ENCODE data around the gene AMPD3.

Gene AMPD3

DNA sequence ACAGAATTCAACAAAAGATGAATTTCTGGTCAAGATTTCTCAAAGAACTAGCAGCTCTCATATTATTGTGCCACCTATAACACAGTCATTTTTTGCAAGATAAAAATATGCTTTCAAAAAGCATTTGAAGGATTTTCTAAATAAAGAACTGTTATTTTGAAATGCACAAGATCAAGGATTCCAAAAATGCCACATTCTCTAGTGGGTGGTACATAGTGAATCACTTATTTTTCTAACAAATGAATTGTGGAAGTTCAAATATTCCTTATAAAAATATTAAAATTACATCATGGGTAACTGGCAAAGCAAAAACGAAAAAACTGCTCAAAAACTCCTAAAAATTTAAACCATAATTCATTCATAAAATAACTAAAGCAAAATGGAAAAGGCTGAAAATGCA is 83.9 kb downstream of the AMPD3 start:
- DNase-seq (ENCODE audit: low read depth in 2 of 2), result no peak

DNA sequence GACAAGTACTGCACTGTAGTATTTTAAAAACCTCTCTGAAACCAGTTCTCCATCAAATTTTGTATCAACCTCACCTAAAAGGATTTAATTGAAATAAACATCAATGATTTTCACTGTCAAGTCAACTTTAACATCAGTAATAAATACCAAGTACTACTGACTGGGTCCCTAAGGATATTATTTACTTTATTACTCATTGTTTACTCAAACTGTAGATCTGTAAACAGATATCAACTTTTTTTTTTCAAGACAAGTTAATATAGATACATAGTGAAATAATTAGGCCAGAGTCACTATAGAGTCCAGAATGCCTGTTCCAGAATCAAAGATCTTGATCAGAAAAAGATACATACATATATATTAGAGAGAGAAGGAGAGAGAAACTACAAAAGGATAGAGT is 84.3 kb downstream of the AMPD3 start:
- DNase-seq (ENCODE audit: low read depth in 2 of 2), result no peak

DNA sequence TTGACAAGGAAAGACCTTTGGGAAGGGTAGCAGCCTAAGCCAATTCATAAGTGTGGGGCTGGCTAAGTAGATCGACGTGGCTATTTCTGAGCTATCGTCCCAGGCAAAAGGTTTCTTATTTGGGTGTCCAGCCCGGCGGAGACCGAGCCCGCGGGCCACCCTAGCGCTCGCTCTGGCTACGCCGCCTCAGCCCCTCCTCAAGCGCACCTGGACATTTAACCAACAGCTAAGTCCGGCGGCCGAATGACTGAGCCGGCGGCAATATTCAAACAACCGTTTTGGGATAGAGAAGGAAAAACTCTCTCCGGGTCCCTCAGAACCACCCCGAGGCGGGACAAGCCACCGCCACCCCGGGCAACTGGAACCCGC is 85.5 kb downstream of the AMPD3 start:
- no peak for DNase-seq (ENCODE audit: low read depth in 2 of 2)

DNA sequence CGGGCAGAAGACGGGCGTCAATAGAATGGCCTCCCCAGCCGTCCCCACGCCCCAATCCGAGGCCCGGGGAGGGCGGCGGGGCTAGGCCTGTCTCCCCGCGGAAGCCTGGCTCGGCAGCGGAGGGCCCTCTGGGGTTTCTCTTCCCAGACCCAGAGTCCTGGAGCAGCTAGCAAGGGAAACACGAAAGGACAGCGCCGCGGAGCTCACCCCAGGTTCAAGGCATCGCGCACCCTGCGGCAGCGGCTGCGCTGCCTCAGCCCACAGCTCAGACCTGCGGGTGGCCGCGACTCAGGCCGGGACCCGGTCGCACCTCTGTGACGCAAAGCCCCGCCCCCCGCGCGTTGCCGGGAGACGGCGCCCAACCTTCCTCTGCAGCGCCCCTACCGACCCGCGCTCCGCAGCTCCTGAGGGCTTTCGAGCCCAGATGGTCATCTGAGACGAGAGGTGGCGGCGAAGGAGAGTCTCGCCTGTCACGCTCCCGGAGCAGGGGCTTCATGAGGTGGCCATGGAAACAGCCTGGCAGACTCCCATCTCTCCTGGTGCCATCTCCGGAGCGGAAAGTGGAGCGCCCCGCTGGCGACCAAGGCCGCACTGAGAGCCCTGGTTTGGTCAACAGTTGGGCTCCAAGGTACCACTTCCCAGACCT is 86.0 kb downstream of the AMPD3 start, which contains the start of gene RNF141:
Gene RNF141 (minus strand): TSS at position 273 of the 646 bp plus-strand sequence. CDS start 7,029 bp downstream, outside the sequence.
- peak; percentile 91 to 92 for DNase-seq (ENCODE audit: low read depth in 2 of 2)

DNA sequence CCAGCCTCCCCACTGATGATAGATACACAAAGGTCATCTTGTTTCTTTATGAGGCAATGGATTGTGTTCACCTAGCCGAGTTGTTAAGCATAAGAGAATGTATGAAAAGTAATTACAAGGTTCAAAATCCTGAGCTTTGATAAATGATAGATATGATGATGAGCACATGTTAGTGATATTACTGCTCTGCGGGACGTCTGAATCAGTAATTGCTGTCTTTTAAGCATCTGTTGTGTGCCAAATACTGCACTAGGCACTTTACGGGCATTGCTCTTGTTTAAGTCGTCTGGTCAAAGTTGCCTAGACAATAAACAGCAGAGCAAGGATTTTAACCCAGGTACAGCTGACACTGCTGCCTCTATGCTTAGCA is 86.5 kb downstream of the AMPD3 start:
- DNase-seq (ENCODE audit: low read depth in 2 of 2), result no peak

DNA sequence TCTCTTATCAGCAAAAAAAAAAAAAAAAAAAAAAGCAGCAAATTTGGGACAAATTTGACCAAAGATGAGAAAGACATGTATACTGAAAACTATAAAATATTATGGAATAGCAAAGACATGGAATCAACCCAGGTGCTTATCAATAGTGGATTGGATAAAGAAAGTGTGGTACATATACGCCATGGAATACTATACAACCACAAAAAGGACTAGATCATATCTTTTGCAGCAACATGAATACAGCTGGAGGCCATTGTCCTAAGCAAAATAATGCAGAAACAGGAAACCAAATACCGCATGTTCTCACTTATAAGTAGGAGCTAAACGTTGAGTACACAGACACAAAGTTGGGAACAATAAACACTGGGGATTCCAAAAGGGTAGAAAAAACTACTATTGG is 87.7 kb downstream of the AMPD3 start:
- no peak for DNase-seq (ENCODE audit: low read depth in 2 of 2)

DNA sequence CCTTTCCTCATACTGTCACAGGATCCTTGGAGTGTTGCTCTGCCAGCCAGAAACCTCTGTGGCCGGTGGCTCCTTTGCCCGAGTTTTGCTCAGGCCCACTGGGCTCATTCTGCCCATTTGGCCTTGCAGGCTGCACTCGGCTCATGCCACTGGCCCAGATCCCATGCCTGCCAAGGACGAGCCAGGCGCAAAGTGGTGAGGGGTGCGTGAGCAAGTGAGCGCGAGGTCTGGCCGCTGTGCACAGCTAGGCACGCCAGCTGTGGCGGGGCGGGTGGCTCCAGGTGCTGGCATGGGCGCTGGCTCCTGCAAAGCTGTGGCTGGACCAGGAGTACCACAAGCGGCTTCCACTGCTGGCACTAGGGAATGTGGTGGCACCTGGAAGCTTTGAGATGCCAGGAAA is 88.7 kb downstream of the AMPD3 start:
- DNase-seq (ENCODE audit: low read depth in 2 of 2), result no peak

DNA sequence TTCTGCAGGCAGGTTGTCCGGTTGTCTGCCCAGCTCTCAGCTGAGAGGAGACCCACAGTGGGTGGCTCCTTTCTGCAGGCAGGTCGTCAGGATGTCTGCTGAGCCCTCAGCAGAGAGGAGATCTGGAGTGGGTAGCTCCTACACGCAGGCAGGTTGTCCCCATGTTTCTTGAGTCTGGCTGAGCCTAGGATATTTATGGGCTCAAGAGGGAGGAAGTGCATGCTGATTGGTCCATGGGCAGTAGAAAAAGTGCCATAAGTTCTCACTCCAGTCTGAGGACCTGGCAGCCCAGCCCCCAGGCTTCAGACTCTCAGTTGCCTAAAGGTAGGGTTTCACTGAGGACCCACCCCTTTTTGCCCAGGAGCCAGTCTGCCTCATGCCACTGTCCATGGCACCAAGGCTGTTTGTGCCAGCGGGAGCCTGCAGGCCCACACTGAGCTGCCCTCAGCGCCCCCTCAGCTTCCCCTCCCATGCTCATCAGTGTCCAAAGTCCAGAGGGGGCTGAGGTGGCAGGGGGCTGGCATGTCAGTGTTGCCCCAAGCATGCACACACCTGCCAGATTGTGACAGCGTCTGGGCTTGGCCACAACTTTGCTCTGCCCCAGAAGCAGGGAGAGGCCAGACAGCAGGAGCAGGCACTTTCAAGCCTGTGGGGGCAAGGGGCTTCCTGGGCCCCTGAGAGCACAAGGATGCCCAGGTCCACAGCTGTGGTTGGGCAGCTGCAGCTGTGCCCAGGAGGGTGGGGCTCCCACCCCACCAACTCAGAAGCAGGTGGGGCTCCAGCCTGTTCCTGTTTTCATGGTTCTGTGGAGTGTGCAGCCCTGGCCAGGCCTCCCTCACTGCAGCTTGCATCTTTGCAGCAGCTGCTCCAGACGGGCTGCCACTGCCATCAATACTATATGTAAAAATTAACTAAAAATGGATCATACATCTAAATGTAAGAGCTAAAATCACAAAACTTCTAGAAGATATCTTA is 89.7 kb downstream of the AMPD3 start:
- no peak for DNase-seq (ENCODE audit: low read depth in 2 of 2)

DNA sequence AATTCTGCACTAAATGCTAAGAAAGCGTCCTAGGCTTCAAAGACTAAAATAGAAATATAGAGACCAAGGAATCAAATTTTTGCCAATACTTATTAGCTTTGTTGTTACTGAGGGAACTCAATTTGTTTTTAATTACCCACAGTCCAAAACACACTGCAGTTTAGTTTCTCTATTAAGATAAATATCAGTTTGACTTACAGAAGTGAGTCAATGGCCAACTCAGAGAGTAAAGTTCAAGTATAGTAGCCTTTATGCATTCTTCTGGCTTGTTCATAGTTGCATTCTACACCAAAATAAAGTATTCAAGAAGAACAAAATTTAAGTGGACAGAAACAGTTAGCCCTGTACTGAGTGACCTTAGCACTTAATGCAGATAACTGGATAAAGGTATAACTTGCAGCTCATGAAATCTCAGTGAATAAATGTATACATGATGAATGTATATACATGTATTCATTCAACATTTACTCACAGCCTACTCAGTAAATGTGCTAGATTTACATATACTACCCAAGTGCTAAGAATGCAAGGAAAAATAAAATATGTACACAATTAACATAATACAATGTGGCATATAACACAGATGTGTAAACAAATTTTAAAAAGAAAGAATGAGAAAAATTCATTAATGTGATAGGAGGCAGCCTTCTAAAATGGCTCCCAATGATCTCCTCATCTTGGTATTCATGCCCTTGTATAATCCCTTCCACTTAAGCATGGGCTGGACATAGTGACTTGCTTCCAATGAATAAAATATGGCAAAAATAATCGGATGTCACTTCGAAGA is 95.6 kb downstream of the AMPD3 start:
- DNase-seq (ENCODE audit: low read depth in 2 of 2), result no peak

DNA sequence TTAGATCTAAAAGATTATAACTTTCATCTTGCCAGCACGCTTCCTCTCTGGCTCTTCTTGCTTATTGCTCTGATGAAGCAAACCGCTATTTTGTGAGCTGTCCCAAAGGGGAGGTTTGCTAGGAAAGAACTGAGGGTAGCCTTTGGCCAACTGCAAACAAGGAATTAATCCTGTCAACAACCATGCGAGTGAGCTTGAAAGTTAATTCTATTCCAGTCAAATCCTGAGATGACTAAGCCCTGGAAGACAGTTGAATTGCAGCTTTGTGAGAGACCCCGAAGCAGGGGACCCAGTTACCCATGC is 96.2 kb downstream of the AMPD3 start:
- no peak for DNase-seq (ENCODE audit: low read depth in 2 of 2)

DNA sequence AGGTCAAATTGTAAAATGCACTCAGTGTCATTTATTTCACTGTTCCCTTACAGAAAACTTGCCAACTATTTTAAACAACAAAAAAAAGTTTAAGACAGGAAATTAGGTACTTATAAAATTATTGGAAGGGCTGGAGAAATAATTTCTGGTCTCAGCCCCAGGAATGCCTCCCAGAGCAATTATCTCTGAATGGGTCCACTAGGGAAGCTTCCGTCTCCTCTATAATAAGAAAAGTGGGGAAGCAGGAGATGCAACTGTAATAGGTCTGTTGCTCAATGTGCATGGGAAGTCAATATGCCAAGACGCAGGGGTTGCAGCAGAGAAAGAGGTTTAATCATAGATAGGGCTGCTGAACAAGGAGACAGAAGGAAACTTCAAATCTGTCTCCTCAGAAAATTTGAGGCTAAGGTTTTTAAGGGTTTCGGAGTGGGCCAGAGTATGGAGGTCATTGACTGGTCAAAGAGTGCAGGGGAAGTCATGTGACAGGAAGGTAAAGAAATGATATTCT is 96.8 kb downstream of the AMPD3 start:
- DNase-seq (ENCODE audit: low read depth in 2 of 2), result no peak

DNA sequence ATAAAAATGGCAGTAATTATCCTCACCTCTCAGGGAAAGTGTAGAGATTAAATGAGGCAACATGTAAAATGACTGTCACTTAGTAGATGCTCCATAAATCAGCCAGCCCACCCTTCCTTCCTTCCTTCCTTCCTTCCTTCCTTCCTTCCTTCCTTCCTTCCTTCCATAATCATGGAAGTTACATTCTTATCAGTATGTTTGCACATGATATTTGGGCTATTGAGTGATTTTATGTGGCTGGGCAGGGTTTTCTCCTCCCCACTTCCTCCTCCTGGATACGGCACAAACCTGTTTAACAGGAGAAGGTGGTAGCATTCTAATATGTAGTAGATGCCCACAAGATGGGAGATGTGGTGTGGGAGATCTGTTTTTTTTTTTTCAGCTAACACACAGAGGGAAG is 101.5 kb downstream of the AMPD3 start:
- no peak for DNase-seq (ENCODE audit: low read depth in 2 of 2)

Data from stimulated activated CD8-positive, alpha-beta memory T cell treated with anti-CD3 and anti-CD28 coated beads, Interleukin-2, amount 100 ng/mL, for 1 hour (primary cell).